Calu3 (cell line): Measurements from ENCODE around the gene CNGA1. TPM values are rescaled to one million over a fixed set of nuclear protein-coding genes. Genes with fewer than 3 reads are reported as not detected.

ENCODE experiments used
- Bru-seq: library from RNA; stranded (reverse); fragments of 400-500 nt; gene quantifications from one replicate; lab custom pipeline; 2021; lab: Mats Ljungman, UMichigan
- BruChase-seq, 2 experiments: library from RNA; stranded (reverse); fragments of 400-500 nt; gene quantifications; one replicate each; lab custom pipeline; 2021; lab: Mats Ljungman, UMichigan
- BruUV-seq: library from RNA; stranded (reverse); fragments of 400-500 nt; replicated peaks from 2 replicates; lab custom pipeline; 2021; lab: Mats Ljungman, UMichigan
- CTCF ChIA-PET: fragments of 300-600 bp; sonication (Branson Sonifier 250); formaldehyde crosslinking; loops from one replicate; lab custom pipeline; 2022; ENCODE audit warnings: antibody characterized with exemption; lab: Charles Lee
- DNase-seq: peaks from one replicate; pipeline ENCODE4 v3.0.0; 2022
- H3K27ac Mint-ChIP-seq: one replicate; pipeline ENCODE4 v1.8.0; 2022; ENCODE audit warnings: mixed read lengths; ENCODE audit not compliant: unreplicated experiment
- H3K27me3 Mint-ChIP-seq: one replicate; pipeline ENCODE4 v1.8.0; 2022; ENCODE audit warnings: mixed read lengths; ENCODE audit not compliant: unreplicated experiment
- H3K36me3 Mint-ChIP-seq: one replicate; pipeline ENCODE4 v1.8.0; 2022; ENCODE audit warnings: mild to moderate bottlenecking, moderate library complexity, mixed read lengths; ENCODE audit not compliant: insufficient read depth, unreplicated experiment
- H3K4me1 Mint-ChIP-seq: one replicate; pipeline ENCODE4 v1.8.0; 2022; ENCODE audit warnings: mild to moderate bottlenecking, low read depth, mixed read lengths; ENCODE audit not compliant: unreplicated experiment
- H3K4me3 Mint-ChIP-seq: one replicate; pipeline ENCODE4 v1.8.0; 2022; ENCODE audit warnings: mild to moderate bottlenecking, low read depth, moderate library complexity, mixed read lengths; ENCODE audit not compliant: unreplicated experiment
- H3K9me3 Mint-ChIP-seq: one replicate; pipeline ENCODE4 v1.8.0; 2022; ENCODE audit warnings: low read depth, mixed read lengths; ENCODE audit not compliant: unreplicated experiment
- intact Hi-C: fragments of 100-400 bp; cut with micrococcal nuclease; formaldehyde crosslinking; loops from one replicate; pipeline ENCODE4 v1.10.0; 2022; ENCODE audit not compliant: unreplicated experiment
- long read RNA-seq: library from polyadenylated mRNA; stranded (forward); transcript quantifications from one replicate; pipeline ENCODE4 v2.0.0, GENCODE V29; 2022
- total RNA-seq: library from RNA; stranded (reverse); gene quantifications from 2 replicates; pipeline ENCODE4 v1.2.3, GENCODE V29; 2022
- TF ChIP-seq, protein P1 (sequence below): fragments of 200-600 bp; IDR thresholded peaks from one replicate; pipeline ENCODE4 v1.8.0; 2022; ENCODE audit warnings: antibody characterized with exemption; ENCODE audit not compliant: unreplicated experiment

CNGA1 gene
- total RNA-seq (2.2 and 2.4 TPM in 2 replicates), Bru-seq, nascent RNA (percentile 45 among the genes with signal in this experiment), BruChase-seq, experiment 1, labeled RNA remaining after a 6-hour chase (percentile 38 among the genes with signal in this experiment), BruChase-seq, experiment 2, labeled RNA remaining after a 2-hour chase (percentile 42 among the genes with signal in this experiment)
- long read RNA-seq, partial matches to known transcripts: 0 of 2 reads
- long read RNA-seq, other reads (novel, unspliced or antisense): 1 of 2 reads

DNA sequence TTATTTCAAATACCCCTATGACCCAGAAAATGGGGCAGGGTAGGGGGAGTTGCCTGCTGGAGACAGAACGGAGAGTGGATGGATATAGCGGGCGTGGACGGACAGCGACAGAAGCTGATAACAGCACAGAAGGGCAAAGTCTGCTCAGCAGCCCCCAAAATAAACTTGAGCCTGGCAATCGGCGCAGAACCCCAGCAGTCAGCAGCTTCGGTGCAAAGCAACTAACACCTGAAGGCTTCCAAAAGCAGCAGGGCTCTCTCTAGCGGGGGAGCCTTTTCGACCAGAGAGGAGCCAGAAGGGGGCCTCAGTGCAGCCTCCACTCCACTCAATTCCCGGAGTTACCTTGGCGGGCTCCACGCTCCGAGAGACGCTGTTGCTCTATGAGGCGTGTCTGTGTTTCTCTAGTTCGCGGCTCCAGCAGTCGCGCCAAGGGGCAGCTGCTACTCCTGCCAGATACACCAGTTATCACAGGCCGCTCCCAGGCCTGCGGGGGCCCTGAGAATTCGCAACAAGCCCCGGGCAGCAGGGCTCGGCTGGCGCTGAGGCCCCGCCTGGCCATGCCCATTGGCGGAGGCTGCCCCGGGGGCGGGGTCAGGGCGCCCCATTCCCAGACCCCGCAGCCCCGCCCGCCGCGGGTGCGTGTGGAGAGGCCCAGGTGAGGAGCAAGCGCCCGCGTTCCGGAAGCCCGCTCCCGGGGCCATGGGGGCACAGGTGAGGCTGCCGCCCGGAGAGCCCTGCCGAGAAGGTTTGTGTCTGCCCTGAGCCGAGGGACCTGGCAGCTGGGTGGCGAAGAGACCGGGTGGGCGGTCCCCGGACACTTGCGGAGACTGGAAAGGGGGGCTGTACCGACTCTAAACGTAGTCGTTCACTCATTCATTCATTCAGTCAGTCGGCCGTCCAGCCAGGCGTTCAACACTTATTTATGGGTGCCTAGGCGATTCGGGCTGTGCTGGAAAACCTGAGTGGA lies at the start of gene CNGA1, which contains the start of gene NIPAL1:
TSS of gene CNGA1 (minus strand) at position 541 of the 967 bp plus-strand sequence. CDS start 63,992 bp downstream, outside the sequence.
TSS of gene NIPAL1 (plus strand) at position 632 of the 967 bp plus-strand sequence. CDS start at position 700, 68 bp downstream.
- H3K27ac Mint-ChIP-seq: peak within 1 kb of the TSS; percentile 78
- H3K27me3 Mint-ChIP-seq: no peaks in the 10 kb centered on the region
- peaks cover 22% of the 10 kb centered on the region for H3K36me3 Mint-ChIP-seq
- TF ChIP-seq, protein P1, sequence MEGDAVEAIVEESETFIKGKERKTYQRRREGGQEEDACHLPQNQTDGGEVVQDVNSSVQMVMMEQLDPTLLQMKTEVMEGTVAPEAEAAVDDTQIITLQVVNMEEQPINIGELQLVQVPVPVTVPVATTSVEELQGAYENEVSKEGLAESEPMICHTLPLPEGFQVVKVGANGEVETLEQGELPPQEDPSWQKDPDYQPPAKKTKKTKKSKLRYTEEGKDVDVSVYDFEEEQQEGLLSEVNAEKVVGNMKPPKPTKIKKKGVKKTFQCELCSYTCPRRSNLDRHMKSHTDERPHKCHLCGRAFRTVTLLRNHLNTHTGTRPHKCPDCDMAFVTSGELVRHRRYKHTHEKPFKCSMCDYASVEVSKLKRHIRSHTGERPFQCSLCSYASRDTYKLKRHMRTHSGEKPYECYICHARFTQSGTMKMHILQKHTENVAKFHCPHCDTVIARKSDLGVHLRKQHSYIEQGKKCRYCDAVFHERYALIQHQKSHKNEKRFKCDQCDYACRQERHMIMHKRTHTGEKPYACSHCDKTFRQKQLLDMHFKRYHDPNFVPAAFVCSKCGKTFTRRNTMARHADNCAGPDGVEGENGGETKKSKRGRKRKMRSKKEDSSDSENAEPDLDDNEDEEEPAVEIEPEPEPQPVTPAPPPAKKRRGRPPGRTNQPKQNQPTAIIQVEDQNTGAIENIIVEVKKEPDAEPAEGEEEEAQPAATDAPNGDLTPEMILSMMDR: no peak
- H3K4me1 Mint-ChIP-seq: peaks cover 14% of the 10 kb centered on the region
- CTCF ChIA-PET: no interaction called here
- BruUV-seq: no TSS peak
- intact Hi-C loops: loop anchor here (1.0 to 5.0 kb wide), 3 partner anchors 56 to 93 kb away; no protein-coding TSS in a partner anchor
- peak within 1 kb of the TSS; percentile 89 for H3K4me3 Mint-ChIP-seq
- H3K9me3 Mint-ChIP-seq: no peaks in the 10 kb centered on the region
- peak; percentile 93 for DNase-seq

DNA sequence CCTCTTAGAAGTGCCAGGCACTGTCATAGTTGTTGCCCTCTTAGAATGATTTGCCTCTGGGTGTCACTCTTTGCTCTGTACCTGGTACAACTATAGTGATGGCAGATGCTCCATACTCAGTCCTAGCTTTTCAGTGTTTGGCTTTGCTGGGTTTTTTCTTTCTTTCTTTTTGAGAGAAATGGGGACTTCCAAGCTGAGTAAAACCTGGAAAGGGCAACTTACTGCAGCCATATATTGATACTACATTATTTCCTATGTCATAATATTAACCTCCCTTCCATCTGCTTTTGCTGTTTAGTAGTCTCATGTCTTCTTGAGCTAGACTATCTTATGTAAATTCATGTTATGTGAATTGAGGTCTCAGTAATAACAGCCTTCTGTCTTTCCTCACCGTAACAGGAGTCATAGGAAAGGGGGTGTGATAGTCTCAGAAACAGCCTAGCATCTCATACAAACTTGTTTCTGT lies 49.1 kb upstream of the CNGA1 start:
- no peaks in the 10 kb centered on the region for H3K27me3 Mint-ChIP-seq
- H3K4me3 Mint-ChIP-seq: no peak overlapping the region
- CTCF ChIA-PET: no interaction called here
- H3K27ac Mint-ChIP-seq: no peak overlapping the region
- H3K4me1 Mint-ChIP-seq: peaks cover 8% of the 10 kb centered on the region
- TF ChIP-seq, protein P1: no peak
- H3K36me3 Mint-ChIP-seq: no peaks in the 10 kb centered on the region
- H3K9me3 Mint-ChIP-seq: peaks cover 2% of the 10 kb centered on the region
- BruUV-seq: no TSS peak
- intact Hi-C loops: no loop called here
- no peak for DNase-seq

DNA sequence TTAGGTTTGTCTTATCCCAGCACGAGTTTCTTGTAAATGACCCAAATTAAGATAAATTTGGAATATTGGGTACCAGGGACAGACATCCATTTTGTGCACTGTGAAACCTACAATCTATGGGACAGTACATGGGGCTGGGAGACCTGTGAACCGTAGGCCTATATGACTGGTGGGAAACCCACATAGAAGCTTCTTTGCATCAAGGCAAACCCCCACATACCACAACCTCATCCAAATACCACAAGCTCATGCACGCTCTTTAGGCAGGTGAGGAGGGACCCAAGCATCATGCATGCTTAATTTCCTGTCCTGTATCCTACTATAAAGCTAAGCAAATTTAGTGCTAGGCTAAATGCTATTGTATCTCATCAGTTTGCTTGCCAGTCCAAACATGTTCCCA lies 47.9 kb upstream of the CNGA1 start:
- H3K4me3 Mint-ChIP-seq: no peak overlapping the region

More for the DNA sequence above, 47.9 kb upstream of the CNGA1 start:
- intact Hi-C loops: no loop called here
- H3K27ac Mint-ChIP-seq: no peak overlapping the region
- H3K4me1 Mint-ChIP-seq: peaks cover 8% of the 10 kb centered on the region
- TF ChIP-seq, protein P1: no peak
- H3K9me3 Mint-ChIP-seq: peaks cover 5% of the 10 kb centered on the region
- H3K36me3 Mint-ChIP-seq: no peaks in the 10 kb centered on the region
- no peaks in the 10 kb centered on the region for H3K27me3 Mint-ChIP-seq
- DNase-seq: no peak
- CTCF ChIA-PET: no interaction called here
- BruUV-seq: no TSS peak
